Tibial nerve (tissue), 4 donors: ENCODE results near the gene CMTM8. TPM values are rescaled to one million over a fixed set of nuclear protein-coding genes. Genes with fewer than 3 reads are reported as not detected.

Source experiments
- DNase-seq, 2 donors: peaks; one replicate each; pipeline ENCODE4 v3.0.0-alpha.2; 2019; ENCODE audit warnings: low spot score in 2 of 2
- H3K27ac ChIP-seq, 4 donors: fragments of 200-600 bp; sonication (generic) in 3 of 4; one replicate each; pipeline ENCODE4 v1.5.1; 2017 to 2019; ENCODE audit warnings: mild to moderate bottlenecking in 1 of 4
- H3K27me3 ChIP-seq, 2 donors: fragments of 200-600 bp; sonication (generic) in 1 of 2; one replicate each; pipeline versions ENCODE4 v1.5.1 to v1.6.0; 2017 to 2019
- H3K36me3 ChIP-seq, 3 donors: fragments of 200-600 bp; sonication (generic); one replicate each; pipeline ENCODE4 v1.5.1; 2018 to 2019
- H3K4me1 ChIP-seq, 4 donors: fragments of 200-600 bp; sonication (generic) in 3 of 4; one replicate each; pipeline ENCODE4 v1.5.1; 2017 to 2019
- H3K4me3 ChIP-seq, 4 donors: fragments of 200-600 bp; sonication (generic) in 3 of 4; one replicate each; pipeline ENCODE4 v1.5.1; 2017 to 2019; ENCODE audit warnings: mild to moderate bottlenecking in 1 of 4, moderate library complexity in 1 of 4
- H3K9me3 ChIP-seq, 4 donors: fragments of 200-600 bp; sonication (generic) in 3 of 4; one replicate each; pipeline ENCODE4 v1.5.1; 2017 to 2019
- CTCF ChIP-seq, 5 experiments: fragments of 200-600 bp in 3 of 5; fragments of 450-650 bp in 2 of 5; sonication (generic) in 3 of 5; IDR thresholded peaks; one replicate each; pipeline ENCODE4 v1.5.1; 2016 to 2019; ENCODE audit warnings: antibody characterized with exemption in 5 of 5, mild to moderate bottlenecking in 3 of 5, moderate library complexity in 2 of 5
- EP300 ChIP-seq, 2 donors: sonication (generic); formaldehyde crosslinking; IDR thresholded peaks; one replicate each; pipeline ENCODE4 v1.6.1; 2017; ENCODE audit warnings: antibody characterized with exemption in 2 of 2, mild to moderate bottlenecking in 1 of 2
- POLR2A ChIP-seq, 2 donors: fragments of 450-650 bp; IDR thresholded peaks; one replicate each; pipeline ENCODE4 v1.6.1; 2017; ENCODE audit warnings: antibody characterized with exemption in 2 of 2, mild to moderate bottlenecking in 2 of 2, moderate library complexity in 2 of 2
- WGBS, 2 donors: methylation state at CpG; one replicate each; pipeline ENCODE4 v1.1.5; 2018; 5-methylcytosine and 5-hydroxymethylcytosine counted together
- total RNA-seq, 4 donors: library from RNA; depleted of rRNA; stranded (reverse); fragments of >200 nt; gene quantifications; one replicate each; pipeline ENCODE4 v1.1.0, GENCODE V29; 2016

The CMTM8 gene
- total RNA-seq, 4 donors from 2014 or later, result 2.9 to 8.4 (median 7.3) TPM

- H3K4me1 ChIP-seq, result peaks cover 0 to 25% (median 7%) of the 10 kb centered on the region in 4 donors
- no peak overlapping the region for H3K4me3 ChIP-seq
- no peak for TF ChIP-seq CTCF (IDR thresholded peaks at IDR 0.05)
- TF ChIP-seq POLR2A (IDR thresholded peaks at IDR 0.05), result no peak
- no peak for TF ChIP-seq EP300 (IDR thresholded peaks at IDR 0.05)
- no peaks in the 10 kb centered on the region for H3K9me3 ChIP-seq
- no peak overlapping the region for H3K27ac ChIP-seq
- no peaks in the 10 kb centered on the region for H3K36me3 ChIP-seq
- H3K27me3 ChIP-seq, result no peaks in the 10 kb centered on the region
- 81 to 85% methylated on average over 3 of the region's 3 CpGs for WGBS, 2 donors
- no peak for DNase-seq
These were observed 65.7 kb downstream of the CMTM8 start for GRCh38 chr3:32303977-32304881.

- peaks cover 0 to 25% (median 7%) of the 10 kb centered on the region in 4 donors for H3K4me1 ChIP-seq
- 87 to 93% methylated on average over 2 of the region's 2 CpGs for WGBS, 2 donors
- TF ChIP-seq CTCF (IDR thresholded peaks at IDR 0.05) (no peak), POLR2A (IDR thresholded peaks at IDR 0.05) (no peak), EP300 (IDR thresholded peaks at IDR 0.05) (no peak)
- H3K4me3 ChIP-seq, result no peak overlapping the region
- H3K27me3 ChIP-seq, result no peaks in the 10 kb centered on the region
- no peak overlapping the region for H3K27ac ChIP-seq
- no peak for DNase-seq
- no peaks in the 10 kb centered on the region for H3K36me3 ChIP-seq
- H3K9me3 ChIP-seq, result no peaks in the 10 kb centered on the region
These were observed 66.9 kb downstream of the CMTM8 start for GRCh38 chr3:32305361-32305876.

- TF ChIP-seq EP300 (IDR thresholded peaks at IDR 0.05), result no peak
- no peak for TF ChIP-seq CTCF (IDR thresholded peaks at IDR 0.05)
- TF ChIP-seq POLR2A (IDR thresholded peaks at IDR 0.05), result no peak
- Histone ChIP-seq H3K27ac (no peak overlapping the region), H3K4me3 (no peak overlapping the region), H3K9me3 (no peaks in the 10 kb centered on the region), H3K27me3 (no peaks in the 10 kb centered on the region), H3K36me3 (no peaks in the 10 kb centered on the region), H3K4me1 (peaks cover 0 to 25% (median 7%) of the 10 kb centered on the region in 4 donors)
- 95 to 98% methylated on average over 3 of the region's 3 CpGs for WGBS, 2 donors
- no peak for DNase-seq
These were observed 67.6 kb downstream of the CMTM8 start for GRCh38 chr3:32306072-32306471.

- Histone ChIP-seq H3K27ac (no peak overlapping the region), H3K4me3 (no peak overlapping the region), H3K36me3 (no peaks in the 10 kb centered on the region), H3K9me3 (no peaks in the 10 kb centered on the region), H3K27me3 (no peaks in the 10 kb centered on the region), H3K4me1 (peaks cover 0 to 26% (median 4%) of the 10 kb centered on the region in 4 donors)
- 87 to 93% methylated on average over 3 of the region's 3 CpGs for WGBS, 2 donors
- no peak for TF ChIP-seq POLR2A (IDR thresholded peaks at IDR 0.05)
- TF ChIP-seq CTCF (IDR thresholded peaks at IDR 0.05), result no peak
- TF ChIP-seq EP300 (IDR thresholded peaks at IDR 0.05), result no peak
- DNase-seq, result no peak
These were observed 69.1 kb downstream of the CMTM8 start for GRCh38 chr3:32307591-32307990.

GRCh38 chr3:32308378-32308777, 69.9 kb downstream of the CMTM8 start:
- no peaks in the 10 kb centered on the region for H3K36me3 ChIP-seq
- DNase-seq, result no peak
- no peak overlapping the region for H3K4me3 ChIP-seq
- WGBS, 2 donors, result 93 to 99% methylated on average over 4 of the region's 4 CpGs
- peaks cover 0 to 25% (median 3%) of the 10 kb centered on the region in 4 donors for H3K4me1 ChIP-seq
- H3K27ac ChIP-seq, result no peak overlapping the region
- no peaks in the 10 kb centered on the region for H3K9me3 ChIP-seq
- H3K27me3 ChIP-seq, result no peaks in the 10 kb centered on the region
- no peak for TF ChIP-seq CTCF (IDR thresholded peaks at IDR 0.05)
- TF ChIP-seq POLR2A (IDR thresholded peaks at IDR 0.05), result no peak
- no peak for TF ChIP-seq EP300 (IDR thresholded peaks at IDR 0.05)
